ENCODE measurements around the gene LRR1.

The LRR1 gene

GRCh38 chr14:49585803-49586672, 12.7 kb upstream of the LRR1 start, which contains the start of gene RPS29:
TSS of gene RPS29 (minus strand) at chr14:49586380. CDS start at chr14:49586346, 34 bp downstream.
- no peak for TF ChIP-seq REST (IDR thresholded peaks at IDR 0.05; ENCODE audit: insufficient read depth in 1 of 2, low read depth in 2 of 2, low read length in 2 of 2)
- peak; percentile 96 for TF ChIP-seq TAF1 (IDR thresholded peaks at IDR 0.05; ENCODE audit: borderline replicate concordance, insufficient read depth, low read length)
- TF ChIP-seq POLR2AphosphoS5 (IDR thresholded peaks at IDR 0.05; ENCODE audit: low read depth, low read length) = peak; percentile 94

DNA sequence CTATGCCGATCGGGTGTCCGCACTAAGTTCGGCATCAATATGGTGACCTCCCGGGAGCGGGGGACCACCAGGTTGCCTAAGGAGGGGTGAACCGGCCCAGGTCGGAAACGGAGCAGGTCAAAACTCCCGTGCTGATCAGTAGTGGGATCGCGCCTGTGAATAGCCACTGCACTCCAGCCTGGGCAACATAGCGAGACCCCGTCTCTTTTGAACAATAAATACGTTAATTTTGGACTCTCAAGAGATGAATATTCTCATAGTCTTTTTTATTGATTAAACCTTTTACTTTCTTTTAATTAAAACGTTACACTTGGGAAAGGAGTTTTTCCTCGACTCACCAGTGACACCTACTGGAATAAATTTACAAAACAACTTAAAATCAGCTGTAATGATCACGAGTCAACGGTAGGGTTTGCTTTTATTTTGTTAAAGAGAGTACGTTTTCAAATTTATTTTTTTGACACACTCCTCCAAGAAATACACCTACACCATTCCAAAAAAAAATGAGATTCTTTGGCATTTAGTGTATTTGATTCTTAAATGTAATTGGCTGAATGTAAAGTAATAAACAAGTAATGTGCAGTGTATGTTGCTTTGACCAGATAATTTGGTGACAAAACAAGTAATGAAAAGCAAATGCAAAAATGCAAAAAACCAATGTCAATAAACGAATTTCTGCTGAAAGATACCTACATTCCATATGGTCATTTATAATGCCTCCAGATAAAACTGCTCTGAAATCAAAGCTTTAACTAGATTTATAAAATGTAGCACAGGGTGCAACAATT, 11.9 kb upstream of the LRR1 start:
- TF ChIP-seq REST (IDR thresholded peaks at IDR 0.05; ENCODE audit: insufficient read depth in 1 of 2, low read depth in 2 of 2, low read length in 2 of 2) = no peak
- no peak for TF ChIP-seq SIN3A (IDR thresholded peaks at IDR 0.05; ENCODE audit: borderline replicate concordance, insufficient read depth, low read length)
- no peak for TF ChIP-seq POLR2AphosphoS5 (IDR thresholded peaks at IDR 0.05; ENCODE audit: low read depth, low read length)
- no peak for TF ChIP-seq FOXP2 (optimal IDR thresholded peaks at IDR 0.05; ENCODE audit: borderline replicate concordance, extremely low read depth, extremely low read length, insufficient read depth)
- TF ChIP-seq TAF1 (IDR thresholded peaks at IDR 0.05; ENCODE audit: borderline replicate concordance, insufficient read depth, low read length) = no peak

DNA sequence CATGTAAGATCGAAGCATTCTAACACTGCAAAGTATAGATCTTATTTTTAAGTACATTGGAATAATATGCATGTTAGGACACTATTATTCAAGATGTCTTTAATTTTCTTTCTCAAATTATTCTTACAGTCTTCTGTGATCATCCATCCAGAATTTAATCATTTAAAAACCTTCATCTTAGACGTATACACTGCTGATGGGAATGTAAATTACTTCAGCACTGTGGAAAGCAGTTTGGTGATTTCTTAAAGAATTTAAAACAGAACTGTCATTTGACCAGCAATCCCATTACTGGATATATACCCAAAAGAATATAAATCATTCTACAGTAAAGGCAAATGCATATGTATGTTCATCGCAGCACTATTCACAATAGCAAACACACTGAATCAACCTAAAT, 9.4 kb upstream of the LRR1 start:
- no peak for TF ChIP-seq TAF1 (IDR thresholded peaks at IDR 0.05; ENCODE audit: borderline replicate concordance, insufficient read depth, low read length)
- no peak for TF ChIP-seq REST (IDR thresholded peaks at IDR 0.05; ENCODE audit: insufficient read depth in 1 of 2, low read depth in 2 of 2, low read length in 2 of 2)

DNA sequence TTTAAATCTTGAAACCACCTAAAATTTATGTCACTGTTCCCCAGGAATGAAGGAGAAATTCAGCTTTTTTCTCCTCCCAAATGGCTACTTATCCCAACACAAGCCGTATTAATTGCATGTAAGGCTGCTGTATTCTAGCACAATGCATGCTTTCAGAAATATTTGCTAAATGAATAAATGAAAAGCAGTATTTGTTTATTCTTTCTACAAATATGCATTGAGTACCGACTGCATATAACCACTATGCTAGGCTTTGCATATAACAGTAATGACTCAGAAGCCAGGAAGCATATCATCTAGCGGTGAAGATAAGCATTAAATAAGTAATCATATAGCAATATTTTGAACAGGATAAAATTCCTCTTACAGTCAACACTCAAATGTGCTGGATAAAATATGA, 5.7 kb upstream of the LRR1 start:
- no peak for TF ChIP-seq TAF1 (IDR thresholded peaks at IDR 0.05; ENCODE audit: borderline replicate concordance, insufficient read depth, low read length)

DNA sequence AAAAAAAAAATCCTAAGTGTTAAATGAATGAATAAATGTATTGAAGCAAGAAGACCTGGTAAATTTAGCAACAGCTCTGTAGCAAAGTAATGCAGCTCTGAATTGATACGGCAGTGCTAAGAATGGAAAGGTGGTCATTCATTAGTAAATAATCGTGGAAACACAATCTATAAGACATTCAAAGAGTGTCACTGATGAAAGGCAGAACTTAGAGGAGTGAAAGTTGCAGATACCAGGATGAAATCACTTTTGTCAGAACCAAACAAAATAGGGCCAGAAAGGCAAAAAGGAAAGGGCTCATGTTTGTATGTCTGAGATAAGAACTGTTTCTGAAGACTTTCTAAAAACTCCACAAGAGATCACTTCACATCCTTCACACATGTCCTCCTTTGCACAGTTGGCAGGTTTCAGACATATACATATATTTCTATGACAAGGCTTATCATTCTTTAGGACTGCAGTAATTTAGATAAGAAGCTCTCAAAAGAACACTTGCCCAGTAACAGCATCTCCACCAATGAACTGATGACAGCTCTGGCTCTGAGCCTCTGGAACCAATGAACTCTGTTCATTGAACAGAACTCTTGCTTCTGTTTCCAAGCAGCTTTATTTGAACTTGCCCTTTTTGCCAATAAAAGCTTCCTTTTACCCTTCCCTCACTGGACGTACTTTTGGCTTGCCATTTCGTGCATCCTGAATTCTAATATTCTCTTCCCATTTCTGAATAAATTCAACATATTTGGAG, 4.2 kb upstream of the LRR1 start:
- TF ChIP-seq FOXP2 (optimal IDR thresholded peaks at IDR 0.05; ENCODE audit: borderline replicate concordance, extremely low read depth, extremely low read length, insufficient read depth) (no peak), TAF1 (IDR thresholded peaks at IDR 0.05; ENCODE audit: borderline replicate concordance, insufficient read depth, low read length) (no peak), POLR2AphosphoS5 (IDR thresholded peaks at IDR 0.05; ENCODE audit: low read depth, low read length) (no peak), REST (IDR thresholded peaks at IDR 0.05; ENCODE audit: insufficient read depth in 1 of 2, low read depth in 2 of 2, low read length in 2 of 2) (no peak), SIN3A (IDR thresholded peaks at IDR 0.05; ENCODE audit: borderline replicate concordance, insufficient read depth, low read length) (no peak)
